GM19193 (cell line): ENCODE data around the gene ARHGAP18.

Experiments
- POLR2A ChIP-seq: IDR thresholded peaks from 4 replicates; pipeline ENCODE4 v1.6.1; 2011; ENCODE audit not compliant: insufficient read depth, insufficient read length; ENCODE audit errors: extremely low read depth

Gene ARHGAP18

GRCh38 chr6:129665555-129665954 is 44.4 kb downstream of the ARHGAP18 start:
- TF ChIP-seq POLR2A: no peak

DNA sequence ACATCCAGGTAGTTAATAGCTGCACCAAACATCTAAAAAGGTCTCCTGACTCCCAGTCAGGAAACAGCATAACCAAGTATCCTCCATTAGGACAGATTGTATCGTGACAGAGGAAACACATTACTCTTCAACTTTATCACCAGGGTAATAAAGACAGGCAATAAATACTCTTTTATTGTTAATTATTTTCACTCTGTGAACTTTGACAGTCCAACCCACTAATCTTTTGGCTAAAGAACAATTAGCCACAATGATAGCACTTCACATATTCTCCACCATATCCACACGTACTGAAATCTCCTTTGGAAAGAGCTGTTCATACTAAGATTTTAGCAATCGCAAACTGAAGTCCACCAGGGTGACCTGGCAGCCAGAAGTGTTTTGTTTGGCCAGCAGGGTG is 46.4 kb downstream of the ARHGAP18 start:
- no peak for TF ChIP-seq POLR2A

DNA sequence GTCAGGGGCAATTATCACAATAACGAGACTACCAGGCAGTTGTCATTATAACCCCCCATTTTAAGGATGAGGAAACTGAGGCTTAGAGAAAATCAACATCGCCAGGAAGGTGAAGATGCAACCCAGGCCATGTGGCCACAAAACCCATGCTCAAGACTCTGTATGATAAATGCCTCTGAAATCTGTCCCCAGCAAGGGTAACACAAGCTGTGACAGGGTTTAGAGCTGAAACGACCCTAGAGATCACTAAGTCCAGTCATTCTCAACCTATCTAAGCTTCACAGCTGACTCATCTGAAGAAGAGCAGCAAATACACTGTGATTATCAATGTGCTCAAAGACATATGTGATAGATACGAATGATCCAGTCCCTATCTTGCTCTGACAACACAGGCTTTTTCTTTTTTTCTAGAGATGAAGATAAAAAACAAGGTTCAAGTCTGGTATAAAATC is 47.0 kb downstream of the ARHGAP18 start:
- TF ChIP-seq POLR2A: no peak

DNA sequence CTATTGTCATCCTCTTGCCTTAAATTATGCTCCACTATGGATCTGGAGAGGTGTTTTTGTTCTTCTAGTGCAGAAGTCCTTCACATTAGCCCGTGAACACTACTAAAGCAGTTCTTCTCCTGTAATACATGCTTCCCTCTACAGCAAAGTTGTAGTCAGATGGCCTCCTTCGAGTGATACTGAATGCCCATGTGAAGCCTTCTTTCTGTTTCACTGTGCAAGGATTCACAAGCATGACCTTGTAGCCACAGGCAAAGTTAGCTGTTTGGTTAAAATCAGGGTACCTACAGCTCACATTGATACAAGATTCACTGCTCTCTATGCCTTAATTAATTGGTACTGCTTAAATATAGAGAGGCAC is 47.6 kb downstream of the ARHGAP18 start:
- TF ChIP-seq POLR2A: no peak

DNA sequence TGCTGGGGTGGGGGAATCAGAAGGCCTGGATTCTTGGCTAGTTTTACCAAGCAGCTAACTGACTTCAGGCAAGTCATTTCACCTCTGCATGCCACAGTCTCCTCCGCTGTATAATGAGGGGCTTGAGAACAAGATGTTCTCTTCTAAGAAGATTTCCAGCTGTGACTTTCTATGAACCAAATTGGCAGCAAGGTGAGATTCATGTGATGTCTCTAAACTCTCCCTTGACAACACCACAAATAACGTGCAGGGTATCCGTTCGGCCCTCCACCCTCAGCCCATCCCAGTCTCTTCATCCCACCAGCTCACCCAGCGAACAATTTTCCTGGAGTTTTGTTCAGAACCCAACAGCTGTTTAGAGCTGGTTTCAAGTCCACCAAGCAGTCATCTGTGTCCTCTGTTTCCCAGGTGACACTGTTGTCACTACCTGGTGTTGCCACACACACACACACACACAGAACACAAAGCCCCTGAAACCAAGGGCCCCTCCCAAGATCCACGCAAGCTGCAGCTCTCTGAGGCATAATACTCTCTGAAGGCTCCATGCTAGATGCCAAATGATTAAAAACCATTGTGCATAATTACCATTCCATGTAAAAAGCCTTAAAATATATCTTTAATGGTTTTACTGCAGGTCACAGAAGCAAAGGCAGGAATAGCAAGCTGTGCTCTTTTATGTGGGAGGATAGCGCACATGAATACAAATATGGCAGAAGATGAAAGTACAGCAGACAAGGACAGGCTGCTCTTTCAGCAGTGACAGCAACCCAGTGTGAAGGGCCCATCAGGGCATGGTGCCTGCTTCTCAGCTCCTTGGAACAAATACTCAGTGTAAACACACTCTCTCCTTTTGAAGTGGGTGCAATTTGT is 48.2 kb downstream of the ARHGAP18 start:
- TF ChIP-seq POLR2A: no peak

- no peak for TF ChIP-seq POLR2A
Measured at GRCh38 chr6:129660346-129660676, 49.7 kb downstream of the ARHGAP18 start.

DNA sequence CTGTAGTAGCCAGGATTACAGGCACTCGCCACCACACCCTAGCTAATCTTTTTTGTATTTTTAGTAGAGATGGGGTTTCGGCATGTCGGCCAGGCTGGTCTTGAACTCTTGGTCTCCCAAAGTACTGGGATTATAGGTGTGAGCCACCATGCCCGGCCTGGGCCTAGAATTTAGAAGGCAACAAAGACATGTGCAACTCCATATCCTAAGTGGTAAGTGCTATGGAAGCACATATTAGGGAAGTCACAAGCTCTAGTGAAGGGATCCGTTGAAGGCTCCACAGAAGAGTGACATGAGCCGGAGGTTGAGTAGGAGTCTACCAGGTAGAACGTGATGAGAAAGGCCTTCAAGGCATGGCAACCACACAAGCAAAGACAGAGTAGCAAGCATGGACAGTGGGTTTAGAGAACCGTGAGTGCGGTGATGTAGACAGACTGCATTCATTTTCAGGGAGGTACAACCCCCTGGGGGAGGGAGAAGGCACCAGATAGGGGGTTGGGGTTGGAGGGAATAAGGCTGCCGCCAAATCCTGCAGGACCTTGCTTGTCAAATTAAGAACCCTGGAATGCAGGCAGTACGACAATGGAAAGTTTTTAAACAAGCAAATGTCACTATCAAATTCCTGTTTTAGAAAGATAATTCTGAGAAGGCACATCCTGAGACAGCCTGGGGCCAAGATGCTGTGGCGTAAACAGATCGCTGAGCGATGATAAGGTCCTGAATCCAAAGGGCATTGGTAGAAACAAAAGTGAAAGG is 50.2 kb downstream of the ARHGAP18 start:
- TF ChIP-seq POLR2A: no peak

DNA sequence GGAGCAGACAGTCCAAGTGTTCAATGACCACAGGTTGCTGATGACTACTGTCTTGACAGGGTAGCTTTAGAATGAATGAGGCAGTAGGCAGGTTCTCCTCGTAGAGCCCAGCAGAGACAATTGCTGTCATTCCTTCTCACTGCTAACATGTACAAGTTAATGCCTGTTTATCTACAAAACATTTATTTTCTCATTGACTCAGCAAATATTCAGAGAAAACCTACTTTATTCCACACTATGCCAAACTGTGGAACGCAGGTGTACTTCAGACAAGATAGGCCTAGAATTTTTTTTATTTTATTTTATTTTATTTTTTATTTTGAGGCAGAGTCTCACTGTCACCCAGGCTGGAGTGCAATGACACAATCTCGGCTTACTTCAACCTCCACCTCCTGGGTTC is 50.8 kb downstream of the ARHGAP18 start:
- no peak for TF ChIP-seq POLR2A

DNA sequence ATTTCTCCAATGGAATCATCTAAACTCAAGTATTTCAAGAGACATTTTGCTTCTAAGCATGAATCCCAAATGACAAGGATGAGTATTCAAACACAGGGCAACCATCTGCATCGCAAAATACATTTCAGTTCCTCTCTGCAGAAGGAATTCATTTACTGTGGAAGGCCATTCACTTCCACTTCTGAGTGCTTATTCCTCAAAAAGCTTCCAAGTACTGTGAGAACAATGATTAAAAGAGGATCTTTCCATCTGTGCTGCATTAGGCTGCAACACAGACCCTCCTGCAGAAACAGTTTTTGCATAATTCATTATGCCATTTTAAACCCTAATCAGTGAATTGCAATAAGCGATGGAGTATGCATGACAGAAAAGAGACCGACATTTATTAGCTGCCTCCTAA is 52.5 kb downstream of the ARHGAP18 start:
- TF ChIP-seq POLR2A: no peak

DNA sequence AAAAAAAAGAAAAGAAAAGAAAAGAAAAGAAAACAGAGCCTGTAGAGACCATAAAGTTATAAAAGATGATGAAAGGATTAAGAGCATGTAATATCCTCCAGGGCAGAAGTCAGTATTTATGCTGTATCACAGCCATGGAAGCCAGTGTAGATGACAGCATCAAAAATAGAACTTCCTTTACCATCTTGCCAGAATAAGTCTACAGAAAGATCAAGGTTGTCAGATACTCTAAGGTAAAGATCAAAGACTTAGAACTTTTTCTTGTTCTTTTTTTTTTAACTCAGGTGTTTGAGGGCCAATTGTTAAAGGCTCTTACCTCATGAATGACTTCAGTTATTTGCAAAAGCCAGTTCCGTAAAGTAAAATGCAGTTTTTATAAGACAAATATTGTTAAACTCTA is 54.6 kb downstream of the ARHGAP18 start:
- TF ChIP-seq POLR2A: no peak

GRCh38 chr6:129653746-129654145 is 56.2 kb downstream of the ARHGAP18 start:
- no peak for TF ChIP-seq POLR2A

- no peak for TF ChIP-seq POLR2A
Measured at GRCh38 chr6:129653229-129653628, 56.7 kb downstream of the ARHGAP18 start.

- no peak for TF ChIP-seq POLR2A
Measured at GRCh38 chr6:129651291-129651691, 58.7 kb downstream of the ARHGAP18 start.

GRCh38 chr6:129648819-129649491 is 61.0 kb downstream of the ARHGAP18 start:
- no peak for TF ChIP-seq POLR2A

- TF ChIP-seq POLR2A: no peak
Measured at GRCh38 chr6:129647044-129647443, 62.9 kb downstream of the ARHGAP18 start.
